Heart right ventricle (tissue), 16 donors: ENCODE results near the gene NECTIN3. TPM values are rescaled to one million over a fixed set of nuclear protein-coding genes. Genes with fewer than 3 reads are reported as not detected.

Experiments
- ATAC-seq, 8 donors: fragments of 200-7000 bp; cut with Tn5 transposase; one replicate each; pipeline ENCODE4 v1.9.1; 2020; ENCODE audit warnings: mild to moderate bottlenecking in 8 of 8, moderate library complexity in 8 of 8, moderate number of reproducible peaks in 1 of 8
- DNase-seq, 2 donors: peaks; one replicate each; pipeline ENCODE4 v3.0.0-alpha.2; 2020
- H3K27ac ChIP-seq, 10 donors: fragments of 200-600 bp; sonication (generic) in 2 of 10; one replicate each; pipeline versions ENCODE4 v1.5.0 to v1.8.0; 2020 to 2022; ENCODE audit warnings: mild to moderate bottlenecking in 3 of 10
- H3K27me3 ChIP-seq, 7 donors: fragments of 200-600 bp; one replicate each; pipeline ENCODE4 v1.8.0; 2021 to 2022; ENCODE audit warnings: mild to moderate bottlenecking in 2 of 7
- H3K36me3 ChIP-seq, 9 donors: fragments of 200-600 bp; sonication (generic) in 1 of 9; one replicate each; pipeline versions ENCODE4 v1.5.0 to v1.8.0; 2020 to 2022; ENCODE audit warnings: mild to moderate bottlenecking in 2 of 9
- H3K4me1 ChIP-seq, 9 donors: fragments of 200-600 bp; sonication (generic) in 1 of 9; one replicate each; pipeline versions ENCODE4 v1.5.0 to v1.8.0; 2020 to 2022; ENCODE audit warnings: mild to moderate bottlenecking in 4 of 9
- H3K4me3 ChIP-seq, 10 donors: fragments of 200-600 bp; sonication (generic) in 2 of 10; one replicate each; pipeline versions ENCODE4 v1.5.0 to v1.8.0; 2020 to 2022; ENCODE audit warnings: mild to moderate bottlenecking in 7 of 10, moderate library complexity in 2 of 10
- H3K9me3 ChIP-seq, 11 donors: fragments of 200-600 bp in 10 of 11; sonication (generic) in 2 of 11; one replicate each; pipeline versions ENCODE4 v1.5.0 to v1.8.0; 2013 to 2022; ENCODE audit warnings: mild to moderate bottlenecking in 2 of 11, control low read depth in 1 of 11, moderate library complexity in 1 of 11
- WGBS, 2 donors: extraction: QIAGEN DNeasy Blood & Tissue Kit; methylation state at CpG; one replicate each; pipeline ENCODE4 v1.1.7; 2013; ENCODE audit warnings: inconsistent platforms in 1 of 2; 5-methylcytosine and 5-hydroxymethylcytosine counted together
- intact Hi-C, 10 donors: fragments of 100-400 bp; cut with DNase I; formaldehyde crosslinking; loops; one replicate each; pipeline versions ENCODE4 v1.11.1 to v1.14.2; 2022
- polyA plus RNA-seq, 2 donors: library from polyadenylated mRNA; stranded (reverse); fragments of 200-250 nt; gene quantifications; one replicate each; pipeline ENCODE4 v1.2.3, GENCODE V29; 2013
- total RNA-seq, 10 donors: library from RNA; stranded (reverse); fragmentation: NEBNext Ultra II Directional in 3 of 10; extraction: Animal tissue kit (Norgen Biotek cat#: 25700) in 3 of 10; gene quantifications; one replicate each; pipeline versions ENCODE4 v1.2.1 to v1.2.4, GENCODE V29; 2021 to 2023
- TF ChIP-seq, protein P1 (sequence below), 9 donors: fragments of 200-600 bp; sonication (generic) in 2 of 9; IDR thresholded peaks; one replicate each; pipeline versions ENCODE4 v1.5.0 to v1.8.0; 2021 to 2022; ENCODE audit warnings: antibody characterized with exemption in 9 of 9, mild to moderate bottlenecking in 5 of 9, moderate library complexity in 1 of 9
- donor health status: Arrhythmogenic right ventricular cardiomyopathy.
- donor health status: ischemic (EF 13 %, LVEDD 7.1; RV severe dilation, severe dysfunction).
- donor health status: healthy with polysubstance abuse.
- donor health status: DM: no; HTN: yes; CAD: no.
- donor health status: DM: no; HTN: no; CAD: no.
- donor health status: ischemic (EF 25% LVEDD 6.9; RV normal size, moderate dysfunction).
- donor health status: ischemic (EF 25% LVEDD 5.7; RV mildly dilated, moderate dysfunction).
- donor health status: healthy.
- donor health status: DM: yes; HTN: yes; CAD: no.
- donor health status: Ischemic cardiomyopathy.
- donor health status: ischemic (EF 35%, LVEDD 5.7; RV mildly dilated, moderate dysfunction).
- donor health status: nonischemic (EF 11% LVEDD 7.7; RV severe dilation, severe dysfunction).
- donor health status: DM: yes; HTN: yes; CAD: no.
- donor health status: PGD.
- donor health status: ischemic (EF 29% LVEDD 5.4; RV normal size, mild dysfunction).
- donor health status: nonischemic (EF 23%, LVEDD 6.1; RV moderate dilation, normal function).

NECTIN3 gene
- total and polyA plus RNA-seq, 12 donors: 2.6 to 11.5 (median 7.8) TPM

DNA sequence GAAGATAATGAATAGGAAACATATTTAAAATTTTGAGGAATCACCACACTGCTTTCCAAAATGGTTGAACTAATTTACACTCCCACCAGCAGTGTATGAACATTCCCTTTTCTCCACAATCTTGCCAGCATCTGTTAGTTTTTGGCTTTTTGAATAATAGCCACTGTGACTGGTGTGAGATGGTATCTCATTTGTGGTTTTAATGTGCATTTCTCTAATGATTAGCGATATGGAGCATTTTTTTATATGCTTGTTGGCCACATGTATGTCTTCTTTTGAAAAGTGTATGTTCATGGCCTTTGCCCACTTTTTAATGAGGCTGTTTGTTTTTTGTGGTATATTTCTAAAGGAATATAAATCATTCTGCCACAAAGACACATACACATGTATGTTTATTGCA is 166.3 kb downstream of the NECTIN3 start:
- TF ChIP-seq, protein P1, sequence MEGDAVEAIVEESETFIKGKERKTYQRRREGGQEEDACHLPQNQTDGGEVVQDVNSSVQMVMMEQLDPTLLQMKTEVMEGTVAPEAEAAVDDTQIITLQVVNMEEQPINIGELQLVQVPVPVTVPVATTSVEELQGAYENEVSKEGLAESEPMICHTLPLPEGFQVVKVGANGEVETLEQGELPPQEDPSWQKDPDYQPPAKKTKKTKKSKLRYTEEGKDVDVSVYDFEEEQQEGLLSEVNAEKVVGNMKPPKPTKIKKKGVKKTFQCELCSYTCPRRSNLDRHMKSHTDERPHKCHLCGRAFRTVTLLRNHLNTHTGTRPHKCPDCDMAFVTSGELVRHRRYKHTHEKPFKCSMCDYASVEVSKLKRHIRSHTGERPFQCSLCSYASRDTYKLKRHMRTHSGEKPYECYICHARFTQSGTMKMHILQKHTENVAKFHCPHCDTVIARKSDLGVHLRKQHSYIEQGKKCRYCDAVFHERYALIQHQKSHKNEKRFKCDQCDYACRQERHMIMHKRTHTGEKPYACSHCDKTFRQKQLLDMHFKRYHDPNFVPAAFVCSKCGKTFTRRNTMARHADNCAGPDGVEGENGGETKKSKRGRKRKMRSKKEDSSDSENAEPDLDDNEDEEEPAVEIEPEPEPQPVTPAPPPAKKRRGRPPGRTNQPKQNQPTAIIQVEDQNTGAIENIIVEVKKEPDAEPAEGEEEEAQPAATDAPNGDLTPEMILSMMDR (IDR thresholded peaks at IDR 0.05): no peak
- H3K27me3 ChIP-seq: no peaks in the 10 kb centered on the region
- WGBS, 2 donors: 82 to 85% methylated on average over 1 of the region's 1 CpG
- no peaks in the 10 kb centered on the region for H3K36me3 ChIP-seq
- H3K4me3 ChIP-seq: no peak overlapping the region
- no peaks in the 10 kb centered on the region for H3K4me1 ChIP-seq
- no peak overlapping the region for H3K27ac ChIP-seq
- DNase-seq (no peak), ATAC-seq (no peak)
- intact Hi-C loops: no loop called here
- peaks cover 0 to 22% (median 0%) of the 10 kb centered on the region in 11 donors for H3K9me3 ChIP-seq

DNA sequence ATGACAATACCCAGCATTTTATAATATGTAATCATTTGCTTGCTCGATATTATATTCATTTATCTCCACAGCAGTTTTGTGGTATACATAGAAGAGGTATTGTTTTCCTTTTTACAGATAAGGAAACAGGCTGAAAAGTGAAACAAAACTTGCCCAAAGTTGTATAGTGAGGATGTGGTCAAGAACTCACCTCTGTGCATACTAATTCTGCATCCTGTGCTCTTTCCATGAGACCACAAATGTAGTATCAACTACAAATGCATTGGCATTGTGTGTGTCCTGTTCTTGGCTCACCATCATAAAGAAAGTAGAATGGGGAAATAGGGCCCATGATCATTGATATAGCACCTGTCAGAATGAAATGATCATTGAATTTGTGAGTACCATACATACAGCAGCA is 167.3 kb downstream of the NECTIN3 start:
- Histone ChIP-seq H3K4me3 (no peak overlapping the region), H3K27ac (no peak overlapping the region), H3K4me1 (no peaks in the 10 kb centered on the region), H3K27me3 (no peaks in the 10 kb centered on the region), H3K36me3 (no peaks in the 10 kb centered on the region), H3K9me3 (peaks cover 0 to 25% (median 0%) of the 10 kb centered on the region in 11 donors)
- no peak for ATAC-seq
- WGBS, 2 donors: 84 to 89% methylated on average over 1 of the region's 1 CpG
- DNase-seq: no peak
- TF ChIP-seq, protein P1 (IDR thresholded peaks at IDR 0.05): no peak
- intact Hi-C loops: no loop called here

DNA sequence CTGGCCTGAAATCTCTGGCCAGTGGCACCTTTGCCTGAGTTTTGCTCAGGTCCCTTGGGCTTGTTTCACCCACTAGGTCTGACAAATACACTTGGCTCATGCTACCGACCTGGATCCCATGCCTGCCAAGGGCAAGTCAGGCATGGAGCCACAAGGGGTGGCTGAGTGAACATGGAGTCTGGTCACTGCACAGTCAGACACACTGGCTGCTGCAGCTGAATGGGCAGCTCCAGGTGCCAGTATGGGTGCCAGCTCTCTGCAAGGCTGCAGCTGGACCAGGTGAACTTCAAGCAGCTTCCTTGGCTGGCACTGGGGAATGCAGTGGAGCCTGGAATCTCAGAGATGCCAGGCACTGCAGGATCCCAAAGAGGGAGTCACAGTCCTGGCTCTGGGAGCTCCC is 170.3 kb downstream of the NECTIN3 start:
- DNase-seq (no peak), ATAC-seq (no peak)
- Histone ChIP-seq H3K4me3 (no peak overlapping the region), H3K9me3 (peaks cover 0 to 25% (median 0%) of the 10 kb centered on the region in 11 donors), H3K27ac (no peak overlapping the region), H3K36me3 (no peaks in the 10 kb centered on the region), H3K4me1 (no peaks in the 10 kb centered on the region), H3K27me3 (no peaks in the 10 kb centered on the region)
- intact Hi-C loops: no loop called here
- 78 to 88% methylated on average over 1 of the region's 1 CpG for WGBS, 2 donors
- TF ChIP-seq, protein P1 (IDR thresholded peaks at IDR 0.05): no peak
